ENCODE data around the gene TAF9.
A peak's percentile ranks its signal among the peaks of the same experiment; 100 is the strongest.
"Not testable (repeated sequence)": the region's sequence is repeated elsewhere in the genome, so short reads cannot be mapped to it uniquely, and the experiment has no call there.

Gene TAF9

DNA sequence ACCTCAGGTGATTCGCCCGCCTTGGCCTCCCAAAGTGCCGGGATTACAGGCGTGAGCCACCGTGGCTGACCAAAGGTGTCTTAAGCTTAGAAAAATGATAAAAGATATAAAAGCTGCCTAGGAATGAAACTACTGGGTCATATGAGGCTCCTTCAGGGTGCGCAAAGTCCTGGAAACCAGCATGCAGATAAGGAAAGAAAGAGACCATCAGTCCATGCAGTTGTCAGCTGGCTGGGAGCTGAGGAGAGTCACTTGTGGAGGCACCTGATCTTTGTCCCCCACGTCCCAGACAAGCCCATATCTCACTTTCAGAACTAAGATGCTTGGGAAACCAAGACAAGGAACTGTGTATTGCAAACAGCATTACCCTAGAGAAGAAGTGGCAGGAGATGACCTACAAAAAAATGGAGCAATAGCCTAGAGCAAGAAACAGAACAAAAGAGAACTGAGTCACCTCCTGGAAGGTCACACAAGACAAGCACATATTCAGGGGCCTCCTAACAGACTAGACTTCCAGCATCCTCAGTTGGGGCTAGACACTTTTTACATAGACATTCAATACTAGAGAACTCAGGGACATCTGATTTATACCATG is 33.9 kb downstream of the TAF9 start:
- no peak for DNase-seq (ENCODE audit: low spot score)

DNA sequence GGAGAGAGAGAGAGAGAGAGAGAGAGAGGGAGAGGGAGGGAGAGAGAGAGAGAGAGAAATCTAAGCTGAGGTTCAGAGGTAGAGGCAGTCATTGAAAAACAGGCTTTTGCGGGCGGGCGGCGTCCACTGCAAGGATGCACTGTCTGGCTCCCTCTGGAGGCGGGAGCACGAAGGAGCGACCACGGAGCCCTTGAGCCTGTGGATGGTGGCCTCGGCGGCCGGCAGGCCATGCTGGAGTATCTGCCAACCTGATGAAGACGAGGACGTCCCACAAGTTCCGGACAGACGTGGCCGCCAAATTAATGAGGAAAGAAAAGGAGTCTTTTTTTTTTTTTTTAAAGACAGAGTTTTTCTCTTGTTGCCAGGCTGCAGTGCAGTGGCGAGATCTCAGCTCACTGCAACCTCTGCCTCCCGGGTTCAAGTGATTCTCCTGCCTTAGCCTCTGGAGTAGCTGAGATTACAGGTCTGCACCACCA is 34.5 kb downstream of the TAF9 start:
- peak; percentile 82 for DNase-seq (ENCODE audit: low spot score)

DNA sequence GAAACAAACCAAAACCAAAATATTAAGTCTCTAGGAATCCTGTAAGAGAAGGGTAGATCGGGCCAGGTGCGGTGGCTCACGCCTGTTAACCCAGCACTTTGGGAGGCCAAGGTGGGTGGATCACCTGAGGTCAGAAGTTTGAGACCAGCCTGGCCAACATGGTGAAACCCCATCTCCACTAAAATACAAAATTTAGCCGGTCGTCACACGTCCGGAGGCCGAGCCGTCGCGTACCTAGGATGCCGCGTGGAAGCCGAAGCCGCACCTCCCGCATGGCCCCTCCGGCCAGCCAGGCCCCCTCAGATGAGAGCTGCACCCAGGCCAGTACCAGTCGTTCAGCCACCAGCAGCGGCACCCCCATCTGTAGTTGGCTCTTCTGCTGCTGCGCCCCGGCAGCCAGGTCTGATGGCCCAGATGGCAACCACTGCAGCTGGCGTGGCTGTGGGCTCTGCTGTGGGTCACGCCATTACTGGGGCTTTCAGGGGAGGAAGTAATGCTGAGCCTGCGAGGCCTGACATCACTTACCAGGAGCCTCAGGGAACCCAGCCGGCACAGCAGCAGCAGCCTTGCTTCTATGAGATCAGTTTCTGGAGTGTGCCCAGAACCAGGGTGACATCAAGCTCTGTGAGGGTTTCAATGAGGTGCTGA is 35.5 kb downstream of the TAF9 start:
- not testable (repeated sequence) for DNase-seq (ENCODE audit: low spot score)

DNA sequence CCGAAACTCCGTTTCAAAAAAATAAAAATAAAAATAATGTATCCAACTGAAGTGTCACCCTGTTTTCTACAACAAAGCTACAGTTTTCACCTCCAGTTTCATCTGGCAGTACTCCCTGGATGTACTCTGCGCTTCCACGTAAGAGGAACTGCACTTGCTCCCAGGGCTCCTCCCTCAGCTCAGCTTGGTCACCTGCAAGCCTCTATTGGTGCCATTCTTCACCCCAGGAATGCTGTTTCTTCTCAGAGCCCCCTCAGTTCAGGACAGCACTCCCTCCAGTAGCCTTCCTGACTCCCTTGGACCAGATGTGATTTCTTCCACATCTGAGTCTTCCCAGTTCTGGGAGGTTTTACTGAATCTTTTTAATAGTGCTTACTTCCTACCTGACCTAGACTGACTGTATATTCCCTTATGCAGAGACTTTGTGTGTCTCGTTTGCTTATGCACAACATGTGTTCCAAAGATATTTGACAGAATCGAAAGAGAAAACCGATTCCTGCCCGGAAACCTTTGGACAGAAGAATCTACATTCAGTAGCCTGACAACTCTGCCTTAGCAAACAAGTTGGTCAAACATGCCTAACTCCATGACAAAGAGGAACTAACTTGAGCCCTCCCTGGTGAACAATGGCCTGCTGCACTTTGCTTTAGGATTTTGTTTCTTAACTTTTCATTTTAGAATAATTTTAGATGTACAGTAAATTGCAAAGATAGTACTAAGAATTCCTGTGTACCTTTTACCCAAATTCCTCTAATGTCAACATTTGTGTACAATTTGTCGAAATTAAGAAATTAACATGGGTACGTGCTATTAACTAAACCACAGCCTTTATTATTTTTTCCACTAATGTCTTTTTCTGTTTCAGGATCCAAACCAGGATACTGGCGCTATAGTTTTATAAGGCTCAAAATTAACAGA is 37.5 kb downstream of the TAF9 start:
- peak; percentile 50 for DNase-seq (ENCODE audit: low spot score)

DNA sequence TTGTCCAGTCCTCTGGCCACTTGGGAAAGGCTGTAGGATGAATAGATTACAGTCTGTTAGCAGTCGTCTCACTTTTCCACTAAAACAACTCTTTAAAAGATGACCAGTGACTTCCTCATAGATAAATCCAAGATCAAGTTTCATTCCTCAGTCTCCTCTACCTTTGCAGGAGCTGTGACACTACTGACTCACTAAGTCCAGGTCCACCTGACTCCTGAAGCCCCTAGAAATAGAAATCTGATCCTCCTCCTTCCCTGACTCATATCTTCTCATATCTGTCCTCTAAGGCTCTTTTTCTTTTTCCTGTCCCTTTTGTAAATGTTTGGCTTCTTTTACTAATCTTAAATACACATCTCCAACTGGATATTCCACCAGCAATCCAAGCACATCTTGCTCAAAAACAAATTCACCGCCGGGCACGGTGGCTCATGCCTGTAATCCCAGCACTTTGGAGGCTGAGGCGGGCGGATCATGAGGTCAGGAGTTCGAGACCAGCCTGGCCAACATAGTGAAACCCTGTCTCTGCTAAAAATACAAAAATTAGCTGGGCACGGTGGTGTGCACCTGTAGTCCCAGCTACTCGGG is 39.3 kb downstream of the TAF9 start:
- peak; percentile 35 for DNase-seq (ENCODE audit: low spot score)

DNA sequence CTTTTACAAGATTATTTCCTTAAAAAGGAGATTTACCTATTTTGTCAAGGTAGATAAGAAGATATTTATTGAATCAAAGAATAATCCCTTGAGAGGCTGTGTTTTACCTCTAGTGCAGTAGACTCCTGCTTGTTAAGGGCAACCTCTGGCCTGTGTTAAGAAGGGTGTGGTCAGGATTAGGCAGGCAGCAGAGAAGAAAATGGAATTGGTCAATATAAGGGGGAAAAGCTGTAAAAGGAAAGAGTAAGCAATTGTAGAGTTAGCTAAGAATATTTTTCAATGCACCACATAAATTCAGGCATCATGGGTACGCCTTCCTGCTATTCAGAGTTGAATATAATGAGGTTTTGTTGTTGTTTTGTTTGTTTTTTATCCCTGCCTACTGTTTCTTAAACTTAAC is 43.0 kb downstream of the TAF9 start:
- no peak for DNase-seq (ENCODE audit: low spot score)

DNA sequence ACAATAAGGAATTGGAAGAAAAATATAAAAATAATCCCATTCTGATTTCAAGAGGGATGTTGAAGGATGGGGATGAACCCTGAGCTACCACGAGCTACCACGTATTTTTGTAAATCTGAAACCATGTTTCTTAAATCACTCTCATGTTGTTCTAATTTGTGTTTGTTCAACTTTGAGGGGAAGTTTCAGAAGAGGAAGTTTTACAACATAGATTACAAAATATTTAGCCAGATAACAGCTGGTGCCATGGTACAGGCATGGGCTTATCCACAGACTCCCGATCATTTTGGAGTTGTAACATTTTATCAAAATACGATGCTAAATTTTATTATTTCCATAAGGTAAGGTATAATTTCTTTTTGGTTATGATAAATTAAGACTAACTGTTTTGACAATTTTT is 51.9 kb downstream of the TAF9 start:
- no peak for DNase-seq (ENCODE audit: low spot score)

DNA sequence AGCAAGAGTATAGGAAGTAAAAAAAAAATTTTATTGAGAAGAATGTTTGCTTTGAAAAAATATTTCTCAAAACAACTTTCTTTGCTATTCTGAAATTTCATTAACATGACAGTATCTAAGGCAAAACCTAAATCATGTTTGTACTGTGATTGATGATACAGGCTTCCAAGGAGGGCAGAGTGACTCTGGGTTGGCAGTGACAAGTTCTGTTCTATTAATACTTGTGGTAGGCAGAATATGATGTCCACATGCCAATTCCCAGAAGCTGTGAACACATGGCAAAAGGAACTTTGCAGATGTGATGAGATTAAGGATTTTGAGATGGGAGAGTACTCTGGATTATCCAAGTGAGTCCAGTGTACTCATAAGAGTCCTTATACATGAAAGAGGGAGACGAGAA is 53.3 kb downstream of the TAF9 start:
- no peak for DNase-seq (ENCODE audit: low spot score)
